Peyer's patch (tissue), 4 donors: ENCODE results near the gene SEMA4C.

Source experiments
- CTCF ChIP-seq, 6 experiments: fragments of 450-650 bp in 4 of 6; fragments of 200-600 bp in 2 of 6; sonication (generic) in 1 of 6; IDR thresholded peaks; one replicate each; pipeline ENCODE4 v1.5.1; 2017 to 2019; ENCODE audit warnings: antibody characterized with exemption in 6 of 6, mild to moderate bottlenecking in 3 of 6, moderate library complexity in 1 of 6
- POLR2A ChIP-seq, 2 donors: fragments of 450-650 bp; IDR thresholded peaks; one replicate each; pipeline ENCODE4 v1.5.1; 2017; ENCODE audit warnings: antibody characterized with exemption in 2 of 2, mild to moderate bottlenecking in 2 of 2, moderate library complexity in 2 of 2

- TF ChIP-seq CTCF (IDR thresholded peaks at IDR 0.05) (no peak), POLR2A (IDR thresholded peaks at IDR 0.05) (no peak)
These were observed 3.7 kb downstream of the SEMA4C start for GRCh38 chr2:96866149-96866548.
